Bronchial epithelial cell (primary cell): ENCODE measurements around the gene SEMA3D. TPM values are rescaled to one million over a fixed set of nuclear protein-coding genes. Genes with fewer than 3 reads are reported as not detected.

Experiments
- DNase-seq: peaks from one replicate; pipeline ENCODE4 v3.0.0-alpha.2; 2010; ENCODE audit warnings: low read depth
- FAIRE-seq: peaks from 2 replicates; lab custom pipeline; 2011; peaks lifted over from hg19 to GRCh38; lab: Jason Lieb, UNC
- H3K27me3 ChIP-seq: 2 replicates; pipeline ENCODE4 v1.5.1; 2011; ENCODE audit warnings: low read length; ENCODE audit not compliant: control insufficient read depth, insufficient read depth
- H3K36me3 ChIP-seq: 2 replicates; pipeline ENCODE4 v1.5.1; 2011; ENCODE audit warnings: low read length; ENCODE audit not compliant: control insufficient read depth, insufficient read depth
- H3K4me3 ChIP-seq: 2 replicates; pipeline ENCODE4 v1.5.1; 2011; ENCODE audit warnings: mild to moderate bottlenecking, low read depth, low read length, control low read depth
- CTCF ChIP-seq: IDR thresholded peaks from 2 replicates; pipeline ENCODE4 v1.5.1; 2011; ENCODE audit warnings: mild to moderate bottlenecking, moderate library complexity, low read length, control low read depth, inconsistent platforms; ENCODE audit not compliant: insufficient read depth, severe bottlenecking
- total RNA-seq: library from RNA; depleted of rRNA; stranded (reverse); fragments of >200 nt; gene quantifications from 2 replicates; pipeline ENCODE4 v1.2.1, GENCODE V29; 2014

SEMA3D gene
- total RNA-seq, 1 donor from 2014 or later = 0.79 TPM

- DNase-seq (no peak), FAIRE-seq (no peak)
- Histone ChIP-seq H3K4me3 (no peak overlapping the region), H3K36me3 (no peaks in the 10 kb centered on the region), H3K27me3 (no peaks in the 10 kb centered on the region)
- no peak for TF ChIP-seq CTCF
These were observed 30.2 kb upstream of the SEMA3D start for GRCh38 chr7:85217085-85217484.

GRCh38 chr7:85215098-85215497 lies 28.2 kb upstream of the SEMA3D start:
- Histone ChIP-seq H3K4me3 (no peak overlapping the region), H3K36me3 (no peaks in the 10 kb centered on the region), H3K27me3 (no peaks in the 10 kb centered on the region)
- FAIRE-seq (no peak), DNase-seq (no peak)
- TF ChIP-seq CTCF = no peak

GRCh38 chr7:85213500-85213899 lies 26.6 kb upstream of the SEMA3D start:
- no peak for TF ChIP-seq CTCF
- Histone ChIP-seq H3K36me3 (no peaks in the 10 kb centered on the region), H3K27me3 (no peaks in the 10 kb centered on the region), H3K4me3 (no peak overlapping the region)
- DNase-seq (no peak), FAIRE-seq (no peak)

GRCh38 chr7:85205754-85206153 lies 18.9 kb upstream of the SEMA3D start:
- DNase-seq = no peak
- H3K36me3 ChIP-seq = no peaks in the 10 kb centered on the region
- H3K27me3 ChIP-seq = no peaks in the 10 kb centered on the region
- H3K4me3 ChIP-seq = no peak overlapping the region
- no peak for FAIRE-seq
- TF ChIP-seq CTCF = no peak

GRCh38 chr7:85204496-85204895 lies 17.6 kb upstream of the SEMA3D start:
- no peak overlapping the region for H3K4me3 ChIP-seq
- H3K27me3 ChIP-seq = no peaks in the 10 kb centered on the region
- H3K36me3 ChIP-seq = no peaks in the 10 kb centered on the region
- no peak for TF ChIP-seq CTCF
- DNase-seq (no peak), FAIRE-seq (no peak)

GRCh38 chr7:85204061-85204460 lies 17.2 kb upstream of the SEMA3D start:
- Histone ChIP-seq H3K36me3 (no peaks in the 10 kb centered on the region), H3K27me3 (no peaks in the 10 kb centered on the region), H3K4me3 (no peak overlapping the region)
- FAIRE-seq = no peak
- no peak for DNase-seq
- TF ChIP-seq CTCF = no peak
